Measurements from ENCODE around the gene TNFSF15. TPM values are rescaled to one million over a fixed set of nuclear protein-coding genes. Genes with fewer than 3 reads are reported as not detected.
A peak's percentile ranks its signal among the peaks of the same experiment; 100 is the strongest.

The TNFSF15 gene
- total RNA-seq, 1 donor from 2014 or later = 0.59 TPM

DNA sequence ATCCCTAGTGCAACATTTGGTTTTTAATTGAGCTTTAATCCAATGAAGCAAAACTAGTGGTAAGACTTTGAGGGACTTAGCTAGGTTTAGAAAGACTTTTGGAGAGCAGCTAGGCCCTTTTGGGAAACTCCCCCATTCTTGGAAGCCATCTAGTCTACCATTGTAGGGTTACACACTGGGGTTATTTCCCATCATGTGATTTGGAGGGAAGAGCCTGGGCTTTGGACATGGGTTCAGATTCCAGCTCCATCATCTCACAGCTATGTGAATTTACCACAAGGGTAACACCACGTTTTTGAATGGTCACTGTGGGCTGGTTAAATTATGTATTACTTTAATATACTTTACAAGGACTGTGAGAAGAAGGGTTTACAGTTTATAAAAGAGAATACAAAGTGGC is 18.3 kb upstream of the TNFSF15 start:
- no peak for DNase-seq

DNA sequence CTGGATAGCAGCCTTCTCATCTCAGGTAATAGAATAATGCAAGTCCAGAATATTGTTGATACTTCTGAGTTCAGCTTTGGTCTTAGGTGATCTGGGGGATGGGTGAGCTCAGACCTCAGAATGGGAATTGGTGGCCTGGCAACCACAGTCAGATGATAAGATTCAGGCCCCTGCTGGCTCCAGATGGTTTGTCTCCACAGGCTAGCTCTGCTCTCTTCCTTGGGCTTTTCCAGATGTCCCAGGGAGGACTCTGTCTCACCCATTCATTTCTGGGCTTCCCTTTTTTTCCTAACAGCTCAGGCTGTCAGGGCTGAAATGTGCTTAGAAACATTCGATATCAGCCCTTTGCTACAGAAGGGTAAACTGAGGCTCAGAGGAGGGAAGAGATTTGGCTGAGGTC is 17.6 kb upstream of the TNFSF15 start:
- DNase-seq = no peak

DNA sequence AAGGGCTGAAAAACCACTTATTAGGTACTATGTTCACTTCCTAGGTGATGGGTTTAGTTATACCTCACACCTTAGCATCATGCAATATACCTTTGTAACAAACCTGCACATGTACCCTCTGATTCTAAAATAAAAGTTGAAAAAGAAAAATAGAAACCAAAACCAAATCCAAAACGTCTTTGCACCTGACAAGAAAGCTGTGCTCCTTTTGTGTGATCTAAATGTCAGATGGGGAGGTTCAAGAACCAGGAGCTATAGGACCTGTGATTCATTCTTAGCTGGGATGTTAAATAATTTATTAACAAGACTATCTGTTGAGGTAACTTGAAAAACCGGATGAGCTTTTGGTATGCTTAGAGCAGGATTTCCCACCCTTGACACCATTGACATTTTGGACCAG is 16.9 kb upstream of the TNFSF15 start:
- no peak for DNase-seq

DNA sequence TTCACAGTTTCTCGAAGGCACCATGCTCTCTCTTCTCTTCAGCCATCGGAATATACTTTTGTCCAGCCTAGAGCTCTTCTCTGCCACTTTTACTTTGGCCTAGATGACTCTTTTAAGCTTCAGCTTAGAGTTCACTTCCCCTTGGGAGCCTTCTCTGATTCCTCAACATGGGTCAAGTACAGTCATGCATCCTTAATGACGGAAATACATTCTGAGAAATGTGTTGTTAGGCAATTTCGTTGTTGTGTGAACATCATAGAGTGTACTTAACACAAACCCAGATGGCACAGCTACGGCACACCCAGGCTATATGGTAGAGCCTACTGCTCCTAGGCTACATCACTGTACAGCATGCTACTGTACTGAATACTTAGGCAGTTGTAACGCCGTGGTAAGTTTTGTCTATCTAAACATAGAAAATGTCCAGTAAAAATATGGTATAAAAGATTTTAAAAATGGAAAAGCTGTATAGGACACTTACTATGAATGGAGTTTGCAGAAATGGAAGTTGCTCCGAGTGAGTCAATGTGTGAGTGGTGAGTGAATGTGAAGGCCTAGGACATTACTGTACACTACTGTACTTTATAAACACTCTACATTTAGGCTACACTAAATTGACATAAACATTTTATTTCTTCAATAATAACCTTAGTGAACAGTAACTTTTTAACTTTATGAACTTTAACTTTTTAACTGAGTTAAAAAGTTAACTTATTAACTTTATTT is 15.1 kb upstream of the TNFSF15 start:
- no peak for DNase-seq

DNA sequence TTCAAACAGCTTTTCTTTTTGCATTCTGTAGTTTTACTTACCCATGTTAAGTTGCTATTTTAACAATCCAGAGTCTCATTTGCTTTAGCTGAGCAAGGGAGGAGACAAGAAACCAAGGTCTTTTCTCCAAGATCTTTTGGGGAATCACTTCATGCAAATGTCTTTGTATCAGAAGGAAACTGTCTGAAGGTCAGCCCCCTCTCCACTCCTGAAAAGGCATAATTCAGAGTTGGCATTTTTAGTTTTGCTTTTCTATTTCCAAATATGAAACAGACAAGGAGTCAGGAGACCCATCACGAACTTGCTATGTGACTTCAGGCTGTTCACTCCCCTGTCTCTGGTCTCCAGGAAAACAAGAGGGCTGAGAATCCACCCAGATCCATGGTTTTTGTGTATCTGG is 12.3 kb upstream of the TNFSF15 start:
- DNase-seq = no peak

DNA sequence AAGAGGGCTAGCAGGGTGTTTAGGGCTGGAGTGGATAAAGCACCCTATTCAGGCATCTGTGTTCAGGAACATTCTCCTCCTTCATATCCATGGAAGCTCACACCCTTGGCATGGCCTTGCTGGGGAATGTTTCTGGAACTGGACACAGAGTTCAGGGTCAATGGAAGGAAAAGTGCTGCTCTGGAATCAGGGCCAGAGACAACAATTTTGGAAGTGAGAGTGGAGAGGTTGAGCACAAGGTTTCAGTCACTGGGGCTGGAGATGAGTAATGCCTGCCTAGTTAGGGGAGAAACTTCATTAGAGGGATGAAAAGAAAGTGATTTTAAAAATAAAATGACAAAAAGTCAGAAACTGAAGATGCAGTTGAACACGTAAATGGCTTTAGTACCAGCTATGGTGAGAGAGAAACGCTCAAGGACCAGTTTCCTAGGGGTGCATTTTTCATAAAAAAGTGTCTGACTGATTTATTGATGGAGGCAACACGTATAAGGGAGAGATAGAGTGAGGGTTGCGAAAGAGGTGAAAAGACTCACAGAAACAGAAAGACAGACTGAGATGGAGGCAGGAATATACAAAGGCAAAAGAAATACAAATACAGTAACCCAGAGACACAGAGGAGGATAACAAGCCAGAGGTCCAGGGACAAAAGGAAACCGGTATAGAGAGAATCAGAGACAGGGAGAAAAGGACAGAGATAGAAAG is 8.0 kb upstream of the TNFSF15 start:
- DNase-seq = no peak

DNA sequence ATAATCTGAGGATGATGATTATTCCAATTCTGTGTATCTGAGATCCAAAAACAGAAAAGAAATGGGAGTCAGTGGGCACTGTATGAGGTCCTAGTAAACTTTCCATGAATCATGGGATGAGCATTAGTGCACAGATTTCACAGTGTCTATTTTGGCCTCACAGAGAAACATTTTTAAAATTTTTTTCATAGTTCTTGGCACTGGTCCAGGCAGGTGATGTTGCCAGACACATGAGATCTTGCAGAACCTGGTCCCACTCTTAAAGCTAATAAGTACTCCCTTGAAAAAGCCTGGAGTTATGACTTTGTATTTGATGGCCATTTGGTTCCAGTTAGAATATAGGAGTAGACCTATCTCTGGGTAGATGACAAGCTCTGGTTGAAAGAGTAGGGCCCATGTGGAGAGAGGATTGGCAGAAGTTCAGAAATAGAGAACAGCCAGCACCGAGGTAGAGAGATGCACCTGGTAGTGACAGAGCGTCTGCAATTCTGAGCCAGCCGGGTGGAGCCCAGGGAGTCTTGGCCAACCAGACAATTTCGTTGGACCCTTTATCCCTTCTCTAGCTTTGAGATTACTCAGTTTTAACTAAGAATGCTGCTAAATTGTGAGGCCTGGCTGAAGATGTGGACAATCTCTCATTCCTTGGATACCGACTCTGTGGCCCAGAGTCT is 6.3 kb upstream of the TNFSF15 start:
- no peak for DNase-seq

DNA sequence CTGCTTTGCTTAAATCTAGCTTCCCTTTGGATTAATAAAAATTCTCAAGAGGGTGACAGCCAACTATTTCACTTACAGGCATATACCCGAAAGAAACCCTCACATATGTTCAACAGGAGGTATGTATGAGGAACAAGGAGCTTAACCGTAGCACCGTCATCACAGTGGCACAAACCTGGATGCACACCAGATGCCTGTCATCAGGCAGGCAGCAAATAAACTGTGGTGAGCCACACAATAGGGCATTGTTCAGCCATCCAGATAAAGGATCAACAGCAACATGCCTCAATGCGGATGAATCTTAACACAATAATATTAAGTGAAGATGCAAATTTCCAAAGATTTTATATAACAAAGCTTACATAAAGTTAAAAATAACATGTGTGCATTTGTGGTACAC is 5.5 kb upstream of the TNFSF15 start:
- DNase-seq = no peak

DNA sequence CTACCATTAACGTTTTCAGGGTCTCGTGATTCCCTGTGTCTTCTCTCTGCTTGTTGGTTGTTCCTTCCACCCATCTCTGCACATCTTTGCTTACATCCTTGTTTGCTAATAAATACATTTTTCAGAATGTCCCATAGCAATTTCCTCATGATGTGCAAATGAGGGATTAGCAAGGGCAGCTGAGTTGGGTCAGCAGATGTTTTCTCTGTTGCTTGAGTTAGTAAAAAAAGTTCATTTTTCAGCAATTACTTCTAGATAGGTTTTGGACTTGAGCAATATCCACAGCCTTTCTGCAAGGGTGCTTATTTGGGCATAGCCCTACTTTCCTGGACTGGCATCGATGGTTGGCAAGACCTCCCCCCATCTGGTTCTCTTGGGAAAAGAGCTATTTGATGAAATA is 4.8 kb upstream of the TNFSF15 start:
- no peak for DNase-seq

DNA sequence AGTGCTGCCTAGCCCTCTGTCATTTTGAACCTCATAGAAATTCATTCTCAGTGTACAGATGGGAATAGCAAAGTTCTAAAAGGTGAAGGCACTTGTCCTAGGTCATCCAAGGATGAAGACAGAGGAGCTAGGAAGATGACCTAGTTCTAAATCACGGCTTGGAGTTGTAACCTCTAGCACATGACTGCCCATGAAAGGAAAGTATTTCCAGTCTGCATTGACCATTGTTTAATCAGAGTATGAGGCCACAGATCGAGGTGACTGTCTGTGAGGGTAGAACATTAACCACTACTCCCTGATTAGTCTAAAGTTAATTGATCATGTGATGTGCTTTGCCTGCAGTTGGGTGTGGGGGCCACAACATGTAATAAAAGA is 674 bp upstream of the TNFSF15 start:
- DNase-seq = no peak

DNA sequence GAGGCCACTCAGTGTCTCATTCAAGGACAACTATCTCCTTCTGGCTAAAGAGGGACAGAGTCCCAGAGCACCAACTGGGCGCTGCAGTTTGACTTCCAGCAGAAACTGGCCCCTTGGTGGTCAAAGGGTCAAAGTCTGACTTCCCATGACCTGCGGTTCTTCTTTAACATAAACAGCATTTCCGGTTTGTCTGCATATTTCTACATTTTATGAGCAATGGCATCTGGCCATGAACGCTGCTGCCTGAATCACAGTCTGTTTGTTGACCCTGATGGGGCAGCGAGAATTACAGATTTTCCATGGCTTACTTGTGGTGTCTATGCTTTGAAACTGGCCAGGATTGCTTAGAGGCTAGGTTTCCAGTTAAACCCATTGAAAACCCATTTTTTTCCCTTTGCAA is 1.3 kb downstream of the TNFSF15 start:
- peak; percentile 15 for DNase-seq

DNA sequence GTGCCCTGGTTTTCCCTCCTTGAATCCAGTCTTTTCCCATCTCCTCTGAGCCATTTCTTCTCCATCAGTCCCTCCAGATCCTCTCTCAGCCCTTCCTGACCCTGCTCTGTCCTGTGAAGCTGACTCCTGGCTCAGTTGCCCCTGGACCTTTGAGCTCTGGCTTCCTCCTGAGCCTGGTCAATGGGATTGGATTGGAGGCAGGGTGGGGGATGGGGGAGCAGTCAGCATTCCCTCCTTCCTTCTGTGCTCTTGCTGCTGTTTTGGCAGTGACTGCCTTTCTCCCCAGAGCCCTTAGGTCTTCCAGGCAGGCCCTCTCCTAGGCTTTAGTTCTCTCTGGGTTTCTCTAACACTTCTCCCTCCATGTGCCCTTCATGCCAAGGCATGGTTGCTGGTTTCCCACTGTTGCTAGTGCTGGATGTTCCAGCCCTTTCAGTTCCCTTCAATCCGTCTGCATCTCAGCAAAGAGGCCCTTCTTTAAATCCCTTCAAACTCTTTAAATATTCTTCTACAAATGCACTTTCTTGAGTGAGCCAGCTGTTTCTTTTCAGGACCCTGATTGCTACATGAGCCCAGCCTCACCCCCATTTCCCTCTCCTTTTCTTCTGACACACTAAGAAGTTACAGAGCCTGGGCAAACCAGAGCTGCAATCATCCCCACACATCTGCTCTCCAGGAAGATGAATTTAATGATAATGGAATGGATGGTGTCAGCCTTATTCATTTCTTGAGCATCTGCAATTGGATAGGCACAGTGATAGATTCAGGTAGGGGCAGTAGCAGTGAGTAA is 2.2 kb downstream of the TNFSF15 start:
- peak; percentile 14 for DNase-seq

DNA sequence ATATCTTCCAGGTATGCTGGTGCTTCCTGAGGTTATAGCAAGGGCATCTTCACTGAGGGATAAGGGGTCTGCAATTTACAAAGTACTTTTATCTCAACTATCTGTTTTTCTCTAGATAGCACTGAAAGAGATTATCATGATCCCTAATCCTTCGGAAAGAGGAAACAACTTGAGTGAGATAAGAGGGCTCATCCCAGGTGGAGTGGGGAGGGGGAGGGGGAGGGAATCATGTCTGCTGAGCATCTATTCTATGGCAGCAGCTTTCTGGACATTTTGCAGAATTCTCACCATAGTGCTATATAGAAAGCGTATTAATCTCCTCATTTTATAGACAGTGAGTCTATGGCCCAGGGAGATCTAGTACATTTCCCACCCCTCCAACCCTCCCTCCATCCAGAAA is 5.9 kb downstream of the TNFSF15 start:
- no peak for DNase-seq

DNA sequence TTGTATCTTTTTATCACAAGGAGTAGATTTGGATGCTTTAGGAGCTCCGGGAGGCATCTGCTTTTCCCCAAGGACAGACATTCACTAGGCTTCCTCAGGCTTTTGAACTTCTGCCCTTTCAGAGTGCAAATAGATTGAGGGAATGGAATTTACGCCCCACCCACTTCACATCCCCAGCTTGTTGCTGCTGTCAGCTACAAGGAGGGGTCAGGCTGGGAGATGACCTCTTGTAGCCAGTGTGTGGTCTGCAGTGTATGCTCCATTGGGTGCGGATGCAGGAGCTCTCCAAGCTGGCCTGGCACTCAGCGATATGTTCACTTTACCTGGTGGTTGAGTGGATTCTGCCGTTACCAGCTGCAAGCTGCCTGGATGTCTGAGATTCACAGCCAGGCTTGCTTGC is 6.4 kb downstream of the TNFSF15 start:
- DNase-seq = no peak

DNA sequence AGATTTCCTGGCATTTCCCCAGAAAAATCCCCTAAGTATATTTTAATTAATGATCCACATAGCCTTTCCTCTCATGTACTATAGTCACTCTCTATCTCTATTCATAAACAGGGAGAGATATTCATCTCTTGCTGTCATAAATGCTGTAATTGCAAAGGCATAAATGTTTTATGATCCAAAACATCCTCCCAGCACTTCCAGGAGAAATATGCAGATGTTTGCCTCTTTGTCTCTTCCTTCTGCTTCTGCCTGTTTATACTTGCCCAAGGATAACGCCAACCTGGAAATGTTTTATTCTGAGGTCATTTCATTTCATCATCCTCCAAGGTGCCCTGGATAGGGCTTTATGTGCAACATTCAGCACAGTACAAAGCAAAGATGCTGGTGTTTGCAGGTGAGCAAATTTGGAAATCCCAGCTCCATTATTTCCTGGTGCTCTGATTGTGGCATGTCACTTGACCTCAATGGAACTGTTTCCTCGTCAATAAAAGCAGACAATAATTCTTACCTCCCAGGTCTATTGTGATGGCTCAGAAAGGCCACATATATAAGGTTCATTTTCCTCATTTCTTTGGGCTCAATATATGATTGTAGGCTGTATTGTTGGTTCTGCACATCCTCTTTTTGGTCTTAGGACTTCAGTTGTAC is 6.9 kb downstream of the TNFSF15 start:
- DNase-seq = no peak

DNA sequence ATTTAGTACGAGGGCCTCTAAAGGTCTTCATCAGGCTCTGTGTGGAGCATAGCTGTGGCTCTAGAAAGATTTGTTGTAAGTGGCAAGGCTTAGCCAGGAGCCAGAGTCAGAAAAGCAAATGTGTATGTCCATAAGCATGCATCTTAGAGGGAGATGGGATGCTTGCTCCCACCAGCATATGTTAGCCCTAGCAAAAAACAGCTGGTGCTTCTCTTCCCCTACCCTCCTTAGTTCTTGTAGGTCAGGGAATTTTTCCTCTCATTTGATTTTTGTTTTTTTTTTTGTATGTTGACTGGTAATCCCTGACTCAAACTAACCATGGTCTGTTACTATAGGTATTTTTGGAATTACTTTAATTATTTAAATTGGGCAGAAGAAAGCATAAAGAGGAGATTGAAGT is 7.7 kb downstream of the TNFSF15 start:
- no peak for DNase-seq

DNA sequence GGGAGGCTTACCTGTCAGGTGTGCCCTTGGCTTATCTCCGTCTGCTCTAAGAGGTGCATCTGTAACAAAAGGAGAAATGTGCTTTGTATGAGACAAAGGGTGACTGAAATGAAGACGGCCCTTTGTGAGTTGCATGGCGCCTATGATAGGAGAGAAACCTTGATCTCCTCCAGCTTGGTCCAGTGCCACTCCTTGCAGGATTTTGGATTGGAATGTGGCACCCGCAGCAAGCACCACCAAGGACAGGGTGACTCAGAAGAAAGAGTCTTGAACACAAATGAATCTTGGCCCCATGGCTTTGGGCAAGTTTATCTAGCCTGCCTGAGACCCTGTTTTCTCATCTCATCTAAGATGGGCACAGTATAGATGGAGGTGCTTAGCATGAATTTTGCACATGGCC is 13.4 kb downstream of the TNFSF15 start:
- DNase-seq = no peak

DNA sequence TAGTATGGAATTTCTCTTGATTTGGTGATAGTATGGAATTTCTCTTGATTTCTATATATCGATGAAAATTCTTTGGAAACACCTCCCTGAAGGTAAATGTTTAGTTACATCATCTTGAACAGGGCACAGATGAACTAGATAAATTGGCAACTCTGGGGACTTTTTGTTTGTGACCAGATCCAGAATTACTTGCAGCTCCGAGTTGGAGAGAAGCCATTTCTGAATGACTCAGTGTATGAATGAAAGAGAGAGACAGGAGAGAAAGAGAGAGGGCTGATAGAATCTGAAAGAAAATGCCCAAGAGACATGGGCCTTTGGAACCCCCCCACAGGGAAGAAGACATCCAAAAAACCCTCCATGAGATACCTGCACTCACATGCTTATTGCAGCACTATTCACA is 14.1 kb downstream of the TNFSF15 start:
- DNase-seq = no peak

DNA sequence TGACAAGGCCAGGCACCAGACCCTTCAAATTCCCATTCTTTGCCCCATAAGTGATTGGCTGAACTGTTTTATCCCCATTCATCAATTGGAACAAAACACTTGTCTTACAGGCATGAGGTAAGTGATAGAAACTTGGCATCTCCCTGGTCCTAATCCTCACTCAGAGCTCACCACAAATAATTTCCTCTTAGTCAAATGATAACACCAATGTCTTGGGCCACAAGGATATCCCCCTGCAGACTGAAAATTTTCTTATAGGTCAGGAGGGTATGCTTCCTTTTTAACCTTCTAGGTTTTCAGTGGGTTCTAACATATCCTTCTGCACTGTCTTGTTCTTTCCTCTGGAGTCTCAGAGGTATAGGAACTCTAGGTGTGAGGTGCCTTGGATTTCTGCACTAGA is 14.5 kb downstream of the TNFSF15 start:
- DNase-seq = no peak

DNA sequence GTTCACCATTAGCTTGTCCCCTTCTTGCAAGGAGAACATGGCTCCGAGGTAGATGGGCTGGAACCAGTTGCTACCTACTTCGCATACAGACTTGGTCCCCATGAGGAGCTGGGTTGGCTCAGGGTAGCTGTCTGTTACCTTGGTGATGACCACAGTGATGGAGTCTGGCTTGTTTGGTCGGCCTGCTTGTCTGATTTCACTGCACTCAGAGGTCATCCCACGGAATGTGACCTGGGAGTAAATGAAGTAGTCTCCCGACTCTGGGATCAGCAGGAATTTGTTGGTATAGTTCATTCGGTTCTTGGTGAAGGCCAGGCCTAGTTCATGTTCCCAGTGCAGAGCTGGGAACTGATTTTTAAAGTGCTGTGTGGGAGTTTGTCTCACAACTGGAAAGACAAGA is 15.3 kb downstream of the TNFSF15 start:
- no peak for DNase-seq

DNA sequence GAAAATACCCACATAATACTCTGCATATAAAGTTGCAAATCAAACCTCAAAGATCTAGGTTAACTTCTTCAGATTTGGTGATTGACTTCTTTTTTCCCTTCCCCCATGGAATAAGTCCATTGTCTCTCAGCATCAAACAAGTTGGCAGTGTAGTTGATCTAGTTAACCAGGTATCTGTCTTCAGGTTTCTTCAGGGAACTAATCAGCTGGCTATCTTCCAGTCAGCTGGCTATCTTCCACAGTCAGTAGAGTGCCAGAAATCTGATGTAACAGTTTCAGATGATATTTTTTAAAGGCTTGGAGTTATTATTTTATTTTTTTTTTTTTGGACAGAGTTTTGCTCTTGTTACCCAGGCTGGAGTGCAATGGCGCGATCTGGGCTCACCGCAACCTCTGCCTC is 16.8 kb downstream of the TNFSF15 start:
- no peak for DNase-seq

DNA sequence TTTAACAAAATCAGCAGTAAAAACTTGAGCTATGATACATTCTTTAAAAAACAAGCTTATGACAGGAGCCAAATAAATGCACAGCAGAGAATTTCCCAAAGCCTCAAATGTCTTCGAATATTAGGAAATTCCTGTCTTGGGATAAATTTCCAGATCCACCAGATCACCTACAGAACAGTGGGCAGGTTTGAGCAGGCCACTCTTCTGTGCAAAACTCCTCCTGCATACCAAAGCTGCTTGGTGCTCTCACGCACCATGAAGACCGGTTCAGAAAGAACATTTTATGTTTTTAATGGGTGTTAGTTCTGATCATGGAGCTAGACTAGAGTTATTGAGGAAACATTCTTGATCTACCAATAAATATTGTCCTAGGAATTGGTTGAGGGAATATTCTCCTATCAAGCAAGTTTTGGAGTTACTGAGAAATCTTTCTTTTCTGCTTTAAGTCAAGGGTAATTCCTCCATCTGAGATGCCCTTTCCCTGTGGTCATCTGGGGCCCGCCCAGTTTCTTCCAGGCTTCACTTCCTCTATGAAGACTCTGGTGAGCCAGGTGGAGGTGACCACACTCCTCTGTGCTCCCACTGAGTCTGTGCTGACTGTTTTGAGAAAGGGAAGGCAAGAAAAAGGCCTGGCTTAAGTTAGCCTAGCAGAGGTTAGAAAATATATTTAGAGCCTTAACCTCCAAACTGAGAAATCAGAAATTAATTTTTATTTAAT is 17.9 kb downstream of the TNFSF15 start:
- DNase-seq = no peak

Data from skin of body (tissue), 2 donors.